Measurements from ENCODE around the gene IGSF3.
A peak's percentile ranks its signal among the peaks of the same experiment; 100 is the strongest.

IGSF3 gene

GRCh38 chr1:116577759-116578314 is 89.7 kb downstream of the IGSF3 start:
- no peak for ATAC-seq

GRCh38 chr1:116574581-116575291 is 92.8 kb downstream of the IGSF3 start:
- peak; percentile 14; the same call in 1 of the 3 replicates for ATAC-seq
- TF ChIP-seq ZFP30 (CRISPR knock-in tag; IDR thresholded peaks at IDR 0.05) (no peak), TSHZ2 (CRISPR knock-in tag; IDR thresholded peaks at IDR 0.05) (no peak), ISL1 (CRISPR knock-in tag; IDR thresholded peaks at IDR 0.05) (no peak), PPARA (CRISPR knock-in tag; IDR thresholded peaks at IDR 0.05; ENCODE audit: borderline replicate concordance) (no peak), RARB (CRISPR knock-in tag; IDR thresholded peaks at IDR 0.05) (no peak), CSRNP3 (CRISPR knock-in tag; IDR thresholded peaks at IDR 0.05) (no peak), OSR1 (CRISPR knock-in tag; IDR thresholded peaks at IDR 0.05) (no peak)

More at GRCh38 chr1:116577759-116578314, 89.7 kb downstream of the IGSF3 start:
- TF ChIP-seq ISL1 (CRISPR knock-in tag; IDR thresholded peaks at IDR 0.05): no peak
- TF ChIP-seq CSRNP3 (CRISPR knock-in tag; IDR thresholded peaks at IDR 0.05): no peak
- TF ChIP-seq TSHZ2 (CRISPR knock-in tag; IDR thresholded peaks at IDR 0.05): no peak
- TF ChIP-seq TOX (CRISPR knock-in tag; IDR thresholded peaks at IDR 0.05; ENCODE audit: borderline replicate concordance): no peak
- no peak for TF ChIP-seq POU6F1 (CRISPR knock-in tag; IDR thresholded peaks at IDR 0.05; ENCODE audit: borderline replicate concordance, low read depth)
- TF ChIP-seq ZNF70 (CRISPR knock-in tag; IDR thresholded peaks at IDR 0.05): no peak
- TF ChIP-seq PATZ1 (CRISPR knock-in tag; IDR thresholded peaks at IDR 0.05; ENCODE audit: borderline replicate concordance): no peak
- TF ChIP-seq ESRRG (CRISPR knock-in tag; IDR thresholded peaks at IDR 0.05): no peak
- TF ChIP-seq ARNTL (CRISPR knock-in tag; IDR thresholded peaks at IDR 0.05; ENCODE audit: borderline replicate concordance, low read depth): no peak
- TF ChIP-seq ZFP3 (CRISPR knock-in tag; IDR thresholded peaks at IDR 0.05): no peak
- TF ChIP-seq RARB (CRISPR knock-in tag; IDR thresholded peaks at IDR 0.05): no peak
- no peak for TF ChIP-seq SNAI2 (CRISPR knock-in tag; IDR thresholded peaks at IDR 0.05)
- no peak for TF ChIP-seq CSDC2 (CRISPR knock-in tag; IDR thresholded peaks at IDR 0.05)
- TF ChIP-seq ZFP30 (CRISPR knock-in tag; IDR thresholded peaks at IDR 0.05): no peak

Measured in SK-N-SH treated with all-trans-retinoic acid at 6 μM for 48 hours (cell line).